ENCODE results near the gene KRTCAP2. TPM values are rescaled to one million over a fixed set of nuclear protein-coding genes. Genes with fewer than 3 reads are reported as not detected.

KRTCAP2 gene
- total RNA-seq, 4 donors from 2014 or later: 79.8 to 263 (median 162) TPM

DNA sequence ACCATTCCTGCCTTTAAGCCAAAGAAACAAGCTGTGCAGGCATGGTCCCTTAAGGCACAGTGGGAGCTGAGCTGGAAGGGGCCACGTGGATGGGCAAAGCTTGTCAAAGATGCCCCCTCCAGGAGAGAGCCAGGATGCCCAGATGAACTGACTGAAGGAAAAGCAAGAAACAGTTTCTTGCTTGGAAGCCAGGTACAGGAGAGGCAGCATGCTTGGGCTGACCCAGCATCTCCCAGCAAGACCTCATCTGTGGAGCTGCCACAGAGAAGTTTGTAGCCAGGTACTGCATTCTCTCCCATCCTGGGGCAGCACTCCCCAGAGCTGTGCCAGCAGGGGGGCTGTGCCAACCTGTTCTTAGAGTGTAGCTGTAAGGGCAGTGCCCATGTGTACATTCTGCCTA, 38.8 kb downstream of the KRTCAP2 start:
- WGBS, 2 donors: 75 to 80% methylated on average over 1 of the region's 1 CpG
- no peak for DNase-seq
- peak overlapping the region; percentile 87 to 98 (median 96) for H3K27ac ChIP-seq
- peaks cover 54 to 71% of the 10 kb centered on the region in 2 donors for H3K4me1 ChIP-seq
- H3K36me3 ChIP-seq: peaks cover 33 to 36% of the 10 kb centered on the region in 2 donors
- no peak for TF ChIP-seq POLR2A (IDR thresholded peaks at IDR 0.05)
- TF ChIP-seq, protein P1, sequence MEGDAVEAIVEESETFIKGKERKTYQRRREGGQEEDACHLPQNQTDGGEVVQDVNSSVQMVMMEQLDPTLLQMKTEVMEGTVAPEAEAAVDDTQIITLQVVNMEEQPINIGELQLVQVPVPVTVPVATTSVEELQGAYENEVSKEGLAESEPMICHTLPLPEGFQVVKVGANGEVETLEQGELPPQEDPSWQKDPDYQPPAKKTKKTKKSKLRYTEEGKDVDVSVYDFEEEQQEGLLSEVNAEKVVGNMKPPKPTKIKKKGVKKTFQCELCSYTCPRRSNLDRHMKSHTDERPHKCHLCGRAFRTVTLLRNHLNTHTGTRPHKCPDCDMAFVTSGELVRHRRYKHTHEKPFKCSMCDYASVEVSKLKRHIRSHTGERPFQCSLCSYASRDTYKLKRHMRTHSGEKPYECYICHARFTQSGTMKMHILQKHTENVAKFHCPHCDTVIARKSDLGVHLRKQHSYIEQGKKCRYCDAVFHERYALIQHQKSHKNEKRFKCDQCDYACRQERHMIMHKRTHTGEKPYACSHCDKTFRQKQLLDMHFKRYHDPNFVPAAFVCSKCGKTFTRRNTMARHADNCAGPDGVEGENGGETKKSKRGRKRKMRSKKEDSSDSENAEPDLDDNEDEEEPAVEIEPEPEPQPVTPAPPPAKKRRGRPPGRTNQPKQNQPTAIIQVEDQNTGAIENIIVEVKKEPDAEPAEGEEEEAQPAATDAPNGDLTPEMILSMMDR (IDR thresholded peaks at IDR 0.05): no peak
- no peak overlapping the region for H3K4me3 ChIP-seq (replicated peaks in 1 of 3)
- no peaks in the 10 kb centered on the region for H3K9me3 ChIP-seq
- intact Hi-C loops (cut with DNase I): loop anchor here (5.0 kb wide), 1 partner anchor 33 kb away; no protein-coding TSS in a partner anchor
- no peaks in the 10 kb centered on the region for H3K27me3 ChIP-seq

DNA sequence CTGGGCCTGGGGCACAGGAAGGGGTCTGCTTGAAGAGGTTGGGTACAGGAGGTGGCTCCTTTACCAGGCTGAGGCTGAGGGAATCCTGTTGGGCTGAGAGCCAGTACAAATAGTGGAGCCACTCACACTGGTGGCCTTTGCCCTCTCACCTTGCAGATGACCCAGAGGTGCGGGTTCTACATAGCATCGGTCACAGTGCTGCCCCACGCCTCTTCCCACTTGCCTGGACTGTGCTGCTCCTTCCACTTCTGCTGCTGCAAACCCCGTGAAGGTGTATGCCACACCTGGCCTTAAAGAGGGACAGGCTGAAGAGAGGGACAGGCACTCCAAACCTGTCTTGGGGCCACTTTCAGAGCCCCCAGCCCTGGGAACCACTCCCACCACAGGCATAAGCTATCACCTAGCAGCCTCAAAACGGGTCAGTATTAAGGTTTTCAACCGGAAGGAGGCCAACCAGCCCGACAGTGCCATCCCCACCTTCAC, 39.3 kb downstream of the KRTCAP2 start:
- Histone ChIP-seq H3K27ac (peak overlapping the region in 2 of 3 donors; percentile 96 to 98), H3K4me3 (replicated peaks in 1 of 3) (no peak overlapping the region), H3K27me3 (no peaks in the 10 kb centered on the region), H3K36me3 (peaks cover 33 to 36% of the 10 kb centered on the region in 2 donors), H3K9me3 (no peaks in the 10 kb centered on the region), H3K4me1 (peaks cover 57 to 70% of the 10 kb centered on the region in 2 donors)
- intact Hi-C loops (cut with DNase I): loop anchor here (5.0 kb wide), 1 partner anchor 33 kb away; no protein-coding TSS in a partner anchor
- TF ChIP-seq POLR2A (IDR thresholded peaks at IDR 0.05): no peak
- TF ChIP-seq, protein P1 (IDR thresholded peaks at IDR 0.05): no peak
- no peak for DNase-seq
- 86% methylated on average over 3 to 6 of the region's 7 CpGs for WGBS, 2 donors

DNA sequence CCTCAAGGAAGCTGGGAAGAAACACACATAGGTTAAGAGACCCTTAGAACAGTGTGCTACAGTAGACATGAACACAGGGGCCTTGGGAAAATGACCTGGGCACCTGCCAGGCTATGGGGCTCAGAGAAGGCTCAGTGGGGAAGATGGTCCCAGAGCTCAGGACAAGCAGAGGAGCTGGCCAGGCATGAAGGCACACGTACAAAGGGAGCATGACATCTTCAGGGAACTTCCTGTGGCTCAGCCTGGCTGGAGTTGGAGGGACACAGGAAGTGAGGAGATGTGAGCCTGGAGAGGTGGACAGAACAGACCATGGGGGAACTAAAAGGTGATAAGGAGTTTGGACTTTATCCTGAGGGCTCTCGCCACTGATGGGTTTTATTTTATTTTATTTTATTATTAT, 41.2 kb downstream of the KRTCAP2 start:
- H3K36me3 ChIP-seq: peaks cover 33 to 36% of the 10 kb centered on the region in 2 donors
- H3K9me3 ChIP-seq: no peaks in the 10 kb centered on the region
- DNase-seq: no peak
- 56 to 60% methylated on average over 2 of the region's 2 CpGs for WGBS, 2 donors
- peak overlapping the region; percentile 46 to 98 (median 96) for H3K27ac ChIP-seq
- TF ChIP-seq, protein P1 (IDR thresholded peaks at IDR 0.05): no peak
- no peak for TF ChIP-seq POLR2A (IDR thresholded peaks at IDR 0.05)
- no peak overlapping the region for H3K4me3 ChIP-seq (replicated peaks in 1 of 3)
- peaks cover 59 to 60% of the 10 kb centered on the region in 2 donors for H3K4me1 ChIP-seq
- intact Hi-C loops (cut with DNase I): loop anchor here (5.0 kb wide), 1 partner anchor 35 kb away; no protein-coding TSS in a partner anchor
- H3K27me3 ChIP-seq: no peaks in the 10 kb centered on the region

GRCh38 chr1:155131285-155131684, 41.8 kb downstream of the KRTCAP2 start:
- H3K36me3 ChIP-seq: peaks cover 33 to 36% of the 10 kb centered on the region in 2 donors
- H3K9me3 ChIP-seq: no peaks in the 10 kb centered on the region
- 40 to 62% methylated on average over 8 of the region's 8 CpGs for WGBS, 2 donors
- intact Hi-C loops (cut with DNase I): loop anchor here (5.0 kb wide), 1 partner anchor 36 kb away; no protein-coding TSS in a partner anchor
- peak overlapping the region in 1 of 3 donors; percentile 82 for H3K4me3 ChIP-seq (replicated peaks in 1 of 3)
- TF ChIP-seq, protein P1 (IDR thresholded peaks at IDR 0.05): no peak
- peak in 1 of 2 donors; percentile 61 for TF ChIP-seq POLR2A (IDR thresholded peaks at IDR 0.05)
- H3K27me3 ChIP-seq: no peaks in the 10 kb centered on the region
- peak overlapping the region; percentile 96 to 98 (median 98) for H3K27ac ChIP-seq
- peaks cover 61 to 62% of the 10 kb centered on the region in 2 donors for H3K4me1 ChIP-seq
- peak; percentile 93 to 96 for DNase-seq

- Histone ChIP-seq H3K9me3 (no peaks in the 10 kb centered on the region), H3K27ac (peak overlapping the region; percentile 96 to 98 (median 98)), H3K4me3 (replicated peaks in 1 of 3) (peak overlapping the region; percentile 37 to 82 (median 50)), H3K36me3 (peaks cover 33 to 36% of the 10 kb centered on the region in 2 donors), H3K27me3 (no peaks in the 10 kb centered on the region), H3K4me1 (peaks cover 70 to 71% of the 10 kb centered on the region in 2 donors)
- no peak for DNase-seq
- TF ChIP-seq POLR2A (IDR thresholded peaks at IDR 0.05): no peak
- TF ChIP-seq, protein P1 (IDR thresholded peaks at IDR 0.05): no peak
- intact Hi-C loops (cut with DNase I): loop anchor here (5.0 kb wide), 1 partner anchor 37 kb away; no protein-coding TSS in a partner anchor
- 15 to 20% methylated on average over 5 to 6 of the region's 6 CpGs for WGBS, 2 donors
Measured at GRCh38 chr1:155130272-155131006, 42.7 kb downstream of the KRTCAP2 start.

Data from thyroid gland (tissue), 4 donors.